GM12878 (cell line): ENCODE measurements around the gene C6orf52.

Source experiments
- CEBPB ChIP-seq, 2 experiments: fragments of 150-350 bp in 1 of 2; IDR thresholded peaks; 2 replicates each; pipeline ENCODE4 v1.6.1; 2012 to 2014; ENCODE audit warnings: low read depth in 2 of 2, low read length in 2 of 2, borderline replicate concordance in 1 of 2, inconsistent platforms in 1 of 2
- EZH2 ChIP-seq: IDR thresholded peaks from 2 replicates; pipeline ENCODE4 v1.6.1; 2012; ENCODE audit warnings: low read depth, mild to moderate bottlenecking, control low read depth, inconsistent platforms, low read length, borderline replicate concordance; ENCODE audit not compliant: control insufficient read depth
- NBN ChIP-seq: fragments of 450-650 bp; IDR thresholded peaks from 2 replicates; pipeline ENCODE4 v1.6.1; 2016
- NRF1 ChIP-seq: conservative IDR thresholded peaks from 2 replicates; pipeline ENCODE4 v1.6.1; 2011; ENCODE audit warnings: mild to moderate bottlenecking, low read depth, low read length, improper control_type of control experiment
- POLR2AphosphoS5 ChIP-seq: IDR thresholded peaks from 2 replicates; pipeline ENCODE4 v1.6.1; 2011; ENCODE audit warnings: mild to moderate bottlenecking, low read length, inconsistent platforms
- RFX5 ChIP-seq: IDR thresholded peaks from 2 replicates; pipeline ENCODE4 v1.6.1; 2011; ENCODE audit warnings: low read depth, low read length, improper control_type of control experiment
- TCF12 ChIP-seq: IDR thresholded peaks from 2 replicates; pipeline ENCODE4 v1.6.1; 2011; ENCODE audit warnings: low read depth, mild to moderate bottlenecking, low read length
- YY1 ChIP-seq: IDR thresholded peaks from 2 replicates; pipeline ENCODE4 v1.6.1; 2011; ENCODE audit warnings: low read depth, mild to moderate bottlenecking, low read length
- TF ChIP-seq, protein P1 (sequence below), 3 experiments: IDR thresholded peaks in 2 of 3; conservative IDR thresholded peaks in 1 of 3; 2 replicates each; pipeline ENCODE4 v1.5.1; 2011; ENCODE audit warnings: low read depth in 3 of 3, low read length in 3 of 3, mild to moderate bottlenecking in 3 of 3, control low read depth in 2 of 3, moderate library complexity in 2 of 3, inconsistent platforms in 1 of 3, mixed read lengths in 1 of 3; ENCODE audit not compliant: control insufficient read depth in 2 of 3, insufficient read depth in 1 of 3; ENCODE audit errors: extremely low read depth in 1 of 3
- TF ChIP-seq, protein P2 (sequence below): IDR thresholded peaks from 2 replicates; pipeline ENCODE4 v1.6.1; 2012; ENCODE audit warnings: improper control_type of control experiment, low read depth, low read length; ENCODE audit not compliant: insufficient replicate concordance

DNA sequence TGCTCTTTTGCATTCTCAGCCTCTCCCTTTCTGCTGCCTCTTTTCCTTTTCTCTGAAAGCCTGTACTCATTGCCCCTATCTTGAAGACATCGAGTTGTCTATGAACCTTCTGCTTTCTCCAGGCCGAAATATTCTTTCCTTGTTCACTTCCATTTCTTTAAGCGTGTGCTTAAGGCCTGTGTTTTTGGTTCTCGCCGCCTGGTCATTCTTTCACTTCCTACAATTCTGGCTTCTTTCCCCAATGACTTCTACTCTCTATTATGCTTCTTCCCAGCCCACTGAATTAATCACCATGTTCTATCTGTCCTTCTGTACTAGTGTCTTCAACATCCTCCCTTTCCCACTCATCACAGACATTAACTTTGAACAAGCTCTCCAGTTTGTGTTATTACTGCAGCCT, 69.6 kb downstream of the C6orf52 start:
- TF ChIP-seq RFX5: no peak
- TF ChIP-seq EZH2: no peak
- TF ChIP-seq, protein P1, sequence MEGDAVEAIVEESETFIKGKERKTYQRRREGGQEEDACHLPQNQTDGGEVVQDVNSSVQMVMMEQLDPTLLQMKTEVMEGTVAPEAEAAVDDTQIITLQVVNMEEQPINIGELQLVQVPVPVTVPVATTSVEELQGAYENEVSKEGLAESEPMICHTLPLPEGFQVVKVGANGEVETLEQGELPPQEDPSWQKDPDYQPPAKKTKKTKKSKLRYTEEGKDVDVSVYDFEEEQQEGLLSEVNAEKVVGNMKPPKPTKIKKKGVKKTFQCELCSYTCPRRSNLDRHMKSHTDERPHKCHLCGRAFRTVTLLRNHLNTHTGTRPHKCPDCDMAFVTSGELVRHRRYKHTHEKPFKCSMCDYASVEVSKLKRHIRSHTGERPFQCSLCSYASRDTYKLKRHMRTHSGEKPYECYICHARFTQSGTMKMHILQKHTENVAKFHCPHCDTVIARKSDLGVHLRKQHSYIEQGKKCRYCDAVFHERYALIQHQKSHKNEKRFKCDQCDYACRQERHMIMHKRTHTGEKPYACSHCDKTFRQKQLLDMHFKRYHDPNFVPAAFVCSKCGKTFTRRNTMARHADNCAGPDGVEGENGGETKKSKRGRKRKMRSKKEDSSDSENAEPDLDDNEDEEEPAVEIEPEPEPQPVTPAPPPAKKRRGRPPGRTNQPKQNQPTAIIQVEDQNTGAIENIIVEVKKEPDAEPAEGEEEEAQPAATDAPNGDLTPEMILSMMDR (IDR thresholded peaks at IDR 0.05 in 2 of 3, conservative IDR thresholded peaks at IDR 0.05 in 1 of 3; ENCODE audit: control insufficient read depth in 2 of 3, extremely low read depth in 1 of 3, insufficient read depth in 1 of 3, low read depth in 3 of 3, low read length in 3 of 3): no peak
- TF ChIP-seq NBN: no peak
- TF ChIP-seq TCF12: no peak
- TF ChIP-seq NRF1: no peak
- TF ChIP-seq, protein P2, sequence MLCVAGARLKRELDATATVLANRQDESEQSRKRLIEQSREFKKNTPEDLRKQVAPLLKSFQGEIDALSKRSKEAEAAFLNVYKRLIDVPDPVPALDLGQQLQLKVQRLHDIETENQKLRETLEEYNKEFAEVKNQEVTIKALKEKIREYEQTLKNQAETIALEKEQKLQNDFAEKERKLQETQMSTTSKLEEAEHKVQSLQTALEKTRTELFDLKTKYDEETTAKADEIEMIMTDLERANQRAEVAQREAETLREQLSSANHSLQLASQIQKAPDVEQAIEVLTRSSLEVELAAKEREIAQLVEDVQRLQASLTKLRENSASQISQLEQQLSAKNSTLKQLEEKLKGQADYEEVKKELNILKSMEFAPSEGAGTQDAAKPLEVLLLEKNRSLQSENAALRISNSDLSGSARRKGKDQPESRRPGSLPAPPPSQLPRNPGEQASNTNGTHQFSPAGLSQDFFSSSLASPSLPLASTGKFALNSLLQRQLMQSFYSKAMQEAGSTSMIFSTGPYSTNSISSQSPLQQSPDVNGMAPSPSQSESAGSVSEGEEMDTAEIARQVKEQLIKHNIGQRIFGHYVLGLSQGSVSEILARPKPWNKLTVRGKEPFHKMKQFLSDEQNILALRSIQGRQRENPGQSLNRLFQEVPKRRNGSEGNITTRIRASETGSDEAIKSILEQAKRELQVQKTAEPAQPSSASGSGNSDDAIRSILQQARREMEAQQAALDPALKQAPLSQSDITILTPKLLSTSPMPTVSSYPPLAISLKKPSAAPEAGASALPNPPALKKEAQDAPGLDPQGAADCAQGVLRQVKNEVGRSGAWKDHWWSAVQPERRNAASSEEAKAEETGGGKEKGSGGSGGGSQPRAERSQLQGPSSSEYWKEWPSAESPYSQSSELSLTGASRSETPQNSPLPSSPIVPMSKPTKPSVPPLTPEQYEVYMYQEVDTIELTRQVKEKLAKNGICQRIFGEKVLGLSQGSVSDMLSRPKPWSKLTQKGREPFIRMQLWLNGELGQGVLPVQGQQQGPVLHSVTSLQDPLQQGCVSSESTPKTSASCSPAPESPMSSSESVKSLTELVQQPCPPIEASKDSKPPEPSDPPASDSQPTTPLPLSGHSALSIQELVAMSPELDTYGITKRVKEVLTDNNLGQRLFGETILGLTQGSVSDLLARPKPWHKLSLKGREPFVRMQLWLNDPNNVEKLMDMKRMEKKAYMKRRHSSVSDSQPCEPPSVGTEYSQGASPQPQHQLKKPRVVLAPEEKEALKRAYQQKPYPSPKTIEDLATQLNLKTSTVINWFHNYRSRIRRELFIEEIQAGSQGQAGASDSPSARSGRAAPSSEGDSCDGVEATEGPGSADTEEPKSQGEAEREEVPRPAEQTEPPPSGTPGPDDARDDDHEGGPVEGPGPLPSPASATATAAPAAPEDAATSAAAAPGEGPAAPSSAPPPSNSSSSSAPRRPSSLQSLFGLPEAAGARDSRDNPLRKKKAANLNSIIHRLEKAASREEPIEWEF: no peak
- no peak for TF ChIP-seq POLR2AphosphoS5
- TF ChIP-seq CEBPB (IDR thresholded peaks at IDR 0.05; ENCODE audit: borderline replicate concordance in 1 of 2, low read depth in 2 of 2, low read length in 2 of 2): no peak
- no peak for TF ChIP-seq YY1
